ENCODE measurements around the gene C8G.

DNA sequence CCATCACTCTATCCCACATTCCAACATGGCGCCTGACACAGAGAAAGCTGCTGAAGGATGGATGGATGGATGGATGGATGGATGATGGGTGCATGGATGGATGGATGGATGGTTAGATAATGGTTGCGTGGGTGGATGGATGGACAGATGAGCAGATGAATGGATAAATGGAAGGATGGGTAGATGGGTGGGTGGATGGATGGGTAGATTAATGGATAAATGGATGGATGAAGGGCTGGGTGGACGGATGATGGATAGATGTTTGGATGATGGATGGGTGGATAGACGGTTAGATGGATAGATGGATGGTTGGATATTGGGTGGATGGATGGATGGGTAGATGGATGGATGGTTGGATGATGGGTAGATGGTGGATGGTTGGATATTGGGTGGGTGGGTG, 11.6 kb downstream of the C8G start:
- TF ChIP-seq, protein P1, sequence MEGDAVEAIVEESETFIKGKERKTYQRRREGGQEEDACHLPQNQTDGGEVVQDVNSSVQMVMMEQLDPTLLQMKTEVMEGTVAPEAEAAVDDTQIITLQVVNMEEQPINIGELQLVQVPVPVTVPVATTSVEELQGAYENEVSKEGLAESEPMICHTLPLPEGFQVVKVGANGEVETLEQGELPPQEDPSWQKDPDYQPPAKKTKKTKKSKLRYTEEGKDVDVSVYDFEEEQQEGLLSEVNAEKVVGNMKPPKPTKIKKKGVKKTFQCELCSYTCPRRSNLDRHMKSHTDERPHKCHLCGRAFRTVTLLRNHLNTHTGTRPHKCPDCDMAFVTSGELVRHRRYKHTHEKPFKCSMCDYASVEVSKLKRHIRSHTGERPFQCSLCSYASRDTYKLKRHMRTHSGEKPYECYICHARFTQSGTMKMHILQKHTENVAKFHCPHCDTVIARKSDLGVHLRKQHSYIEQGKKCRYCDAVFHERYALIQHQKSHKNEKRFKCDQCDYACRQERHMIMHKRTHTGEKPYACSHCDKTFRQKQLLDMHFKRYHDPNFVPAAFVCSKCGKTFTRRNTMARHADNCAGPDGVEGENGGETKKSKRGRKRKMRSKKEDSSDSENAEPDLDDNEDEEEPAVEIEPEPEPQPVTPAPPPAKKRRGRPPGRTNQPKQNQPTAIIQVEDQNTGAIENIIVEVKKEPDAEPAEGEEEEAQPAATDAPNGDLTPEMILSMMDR (IDR thresholded peaks at IDR 0.05; ENCODE audit: insufficient read depth, low read depth, low read length): no peak
- no peak for TF ChIP-seq EZH2 (IDR thresholded peaks at IDR 0.05; ENCODE audit: insufficient read depth, low read length)
